GM21529 (cell line): ENCODE results near the gene MBP.
A peak's percentile ranks its signal among the peaks of the same experiment; 100 is the strongest.
"Not testable (repeated sequence)": the region's sequence is repeated elsewhere in the genome, so short reads cannot be mapped to it uniquely, and the experiment has no call there.

Source experiments
- ATAC-seq: cut with Tn5 transposase; IDR thresholded peaks from one replicate; pipeline ENCODE4 v1.9.1; 2021; ENCODE audit not compliant: unreplicated experiment

Gene MBP

DNA sequence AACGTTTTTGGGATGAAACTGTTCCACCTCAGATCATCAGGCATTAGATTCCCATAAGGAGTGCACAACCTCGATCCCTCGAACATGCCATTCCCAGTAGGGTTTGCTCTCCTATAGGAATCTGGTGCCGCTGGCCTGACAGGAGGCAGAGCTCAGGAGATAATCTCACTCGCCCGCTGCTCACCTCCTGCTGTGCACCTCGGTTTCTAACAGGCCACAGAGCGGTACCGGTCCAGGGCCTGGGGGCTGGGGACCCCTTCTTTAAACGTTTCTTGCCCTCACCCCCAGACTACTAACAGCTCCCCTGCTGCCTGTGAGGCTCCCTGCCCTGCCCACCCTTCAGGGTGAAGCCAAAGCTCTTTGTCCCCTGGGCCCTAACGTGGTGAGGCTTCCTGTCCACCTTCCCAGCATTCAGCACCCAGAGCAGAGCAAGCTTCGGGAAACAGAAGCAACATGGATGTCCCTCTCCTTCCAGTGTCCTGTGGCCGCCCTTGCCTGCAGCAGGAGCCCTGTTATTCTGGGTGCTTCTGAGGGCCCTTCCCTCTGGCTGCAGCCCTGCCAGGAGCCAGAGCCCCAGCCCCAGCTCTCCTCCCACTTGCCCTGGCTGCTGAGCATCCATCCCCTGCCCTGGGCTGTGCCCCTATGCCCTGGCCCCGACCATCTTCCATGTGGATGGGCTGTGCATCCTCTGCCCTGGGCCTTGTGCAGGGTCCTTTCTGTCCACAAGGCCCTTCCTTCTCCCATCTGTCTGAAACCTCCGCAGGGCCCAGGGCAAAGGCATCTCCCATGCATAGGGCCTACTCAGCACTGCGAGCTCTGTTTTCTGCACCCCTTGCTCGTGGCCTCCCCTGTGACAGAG is 140.1 kb downstream of the MBP start:
- ATAC-seq, result no peak

DNA sequence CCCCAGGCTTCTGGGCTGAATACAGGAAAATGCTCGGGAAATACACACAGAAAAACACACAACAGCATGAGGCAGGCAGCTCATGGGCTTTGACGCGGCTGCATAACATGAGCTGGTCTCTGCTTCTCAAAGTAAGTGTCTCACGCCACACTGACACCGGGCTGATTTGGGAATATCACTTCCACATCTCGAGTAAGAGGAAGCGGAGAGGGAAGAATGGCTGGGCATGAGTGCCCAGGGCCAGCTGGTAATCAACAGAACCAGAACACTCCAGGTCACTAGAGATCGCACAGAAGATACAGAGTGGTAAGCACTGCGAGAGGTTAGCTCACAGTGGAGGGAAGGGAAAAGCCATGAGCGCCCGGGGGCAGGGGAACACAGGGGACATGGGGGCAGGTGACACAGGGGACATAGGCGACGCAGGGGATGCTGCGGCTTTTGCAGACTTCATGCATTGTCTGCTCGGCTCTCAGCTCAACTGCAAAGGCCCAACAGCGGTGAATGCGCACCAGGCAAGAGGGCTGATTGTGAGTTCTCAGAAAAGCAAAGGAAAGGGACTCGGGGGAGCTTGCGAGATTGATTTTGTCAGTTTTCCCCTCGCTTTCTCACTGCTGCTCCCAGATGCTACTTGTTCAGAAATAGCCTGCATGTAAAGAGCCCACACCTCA is 141.4 kb downstream of the MBP start:
- ATAC-seq, result no peak

DNA sequence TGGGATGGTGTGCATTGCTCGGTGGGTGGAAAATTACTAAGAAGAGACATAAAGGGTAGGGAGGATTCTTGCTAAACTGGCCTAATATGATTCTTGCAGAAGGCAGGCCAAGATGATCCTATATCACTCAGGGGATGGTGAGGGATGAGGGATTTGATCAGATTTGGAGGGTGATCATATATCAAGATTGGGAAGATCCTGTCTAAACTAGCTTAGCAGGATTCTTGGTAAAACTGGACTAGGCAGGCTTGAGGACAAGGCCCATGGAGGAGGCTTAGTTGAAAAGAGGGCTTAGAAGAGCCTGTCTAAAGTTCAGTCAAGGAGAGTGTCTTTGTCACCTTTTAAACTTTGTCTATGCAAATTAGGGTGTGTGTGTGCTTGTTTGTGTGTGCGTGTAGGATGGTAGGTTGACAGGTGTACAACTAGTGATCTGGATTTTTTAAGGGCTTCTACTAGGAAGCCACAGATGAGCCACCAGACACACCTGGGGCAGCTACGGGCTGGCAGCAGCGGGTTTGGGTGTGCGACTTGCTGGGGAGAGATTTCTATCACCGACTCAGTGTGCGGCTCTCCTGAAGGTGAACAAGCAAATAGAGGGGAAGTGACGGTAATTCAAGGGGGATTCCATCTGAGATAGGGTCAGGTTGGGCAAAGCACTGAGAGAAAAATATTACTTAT is 142.1 kb downstream of the MBP start:
- ATAC-seq, result not testable (repeated sequence)

DNA sequence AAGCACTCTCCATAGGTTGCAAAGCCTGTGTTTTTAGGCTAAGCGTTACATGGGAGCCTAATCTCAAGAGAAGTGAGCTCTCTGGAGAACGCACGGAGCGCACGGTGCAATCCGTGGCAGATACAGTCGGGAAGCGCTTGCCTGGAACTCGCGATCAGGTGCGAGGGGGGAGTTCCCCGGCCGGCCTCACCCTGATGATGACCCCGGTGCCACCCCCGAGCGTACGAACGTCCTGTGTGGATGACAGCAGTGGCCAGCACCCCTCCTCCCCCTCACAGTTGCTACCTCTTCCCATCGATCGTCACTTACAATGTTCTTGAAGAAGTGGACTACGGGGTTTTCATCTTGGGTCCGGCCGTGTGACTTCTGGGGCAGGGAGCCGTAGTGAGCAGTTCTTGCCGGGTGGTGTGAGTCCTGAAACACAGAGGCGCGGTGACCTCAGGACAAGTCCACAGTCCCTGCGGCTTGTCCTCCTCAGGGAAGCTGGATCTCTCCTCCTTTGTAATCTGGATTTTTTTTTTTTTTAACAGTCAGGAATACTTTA is 142.9 kb downstream of the MBP start:
- no peak for ATAC-seq

DNA sequence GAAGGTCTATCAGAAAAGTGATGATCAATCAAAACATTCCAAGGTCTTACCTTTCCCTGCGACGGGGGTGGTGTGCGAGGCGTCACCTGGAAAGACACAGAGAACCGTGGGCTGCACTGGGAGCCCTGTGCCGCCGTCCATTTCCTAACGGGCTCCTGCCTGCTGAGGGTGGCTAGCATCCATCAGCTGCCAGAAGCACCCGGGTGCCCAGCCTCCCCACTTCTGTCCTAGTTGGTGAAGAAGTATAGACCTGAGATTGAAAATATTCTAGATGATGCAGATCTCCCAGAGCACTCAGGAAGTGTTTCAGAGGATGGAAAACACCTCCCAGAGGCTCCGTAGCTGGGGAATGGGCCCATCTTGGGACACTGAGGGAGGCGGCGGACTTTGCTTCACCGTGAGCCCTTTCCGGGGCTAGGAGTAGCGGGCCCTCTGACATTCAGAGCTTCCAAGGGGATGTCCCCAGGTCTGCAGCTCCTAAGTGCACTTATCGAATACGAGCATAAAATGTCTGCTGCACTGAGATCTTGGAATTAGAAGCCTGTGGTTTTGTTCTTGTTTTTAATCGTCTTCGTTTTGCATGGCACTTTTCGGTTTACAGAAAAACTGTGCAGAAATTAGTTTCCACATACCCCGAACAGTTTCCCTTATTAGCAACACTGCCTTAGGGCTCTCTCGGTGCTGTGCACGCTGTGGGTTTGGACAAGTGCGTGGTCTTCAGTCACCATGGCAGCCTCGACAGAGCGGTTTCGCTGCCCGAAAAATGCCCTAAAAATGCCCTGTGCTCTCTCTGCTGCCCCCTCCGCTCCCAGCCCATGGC is 143.5 kb downstream of the MBP start:
- peak; percentile 60 for ATAC-seq

DNA sequence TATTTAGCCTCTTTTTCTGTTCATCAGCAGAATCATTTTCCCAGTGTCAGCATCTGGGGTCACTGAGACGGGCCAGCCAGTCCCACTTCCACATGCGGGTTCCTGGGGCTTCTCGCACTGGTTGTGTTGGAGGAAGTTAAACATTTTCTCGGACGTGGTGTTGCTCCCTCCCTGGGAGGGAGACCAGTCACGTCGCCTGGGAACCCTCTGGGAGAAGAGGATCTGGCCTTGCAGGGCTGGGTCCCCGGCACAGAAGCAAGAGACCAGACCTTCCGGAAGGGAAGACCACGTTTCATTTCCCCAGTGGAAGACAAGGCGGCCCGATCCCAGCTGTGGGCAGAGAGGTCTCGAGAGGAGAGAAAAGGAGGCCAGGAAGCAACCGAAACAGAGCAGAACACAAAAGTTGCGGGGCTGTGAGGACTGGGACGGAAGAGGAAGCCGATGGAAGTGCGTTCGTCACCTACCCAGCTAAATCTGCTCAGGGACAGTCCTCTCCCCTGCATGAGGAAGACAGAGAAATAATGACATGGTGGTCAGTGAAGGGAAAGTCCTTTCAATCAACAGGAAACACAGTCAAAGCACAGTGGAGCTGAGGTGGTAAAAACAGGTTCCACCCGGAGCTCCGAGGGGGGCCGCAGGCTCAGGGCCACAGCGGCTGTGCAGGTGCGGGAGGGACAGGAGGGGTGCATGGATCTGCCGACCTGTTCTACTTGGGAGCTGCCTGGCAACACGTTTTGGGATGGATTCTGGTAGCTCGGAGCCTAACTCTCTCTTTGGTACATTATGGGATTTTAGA is 144.4 kb downstream of the MBP start:
- no peak for ATAC-seq

DNA sequence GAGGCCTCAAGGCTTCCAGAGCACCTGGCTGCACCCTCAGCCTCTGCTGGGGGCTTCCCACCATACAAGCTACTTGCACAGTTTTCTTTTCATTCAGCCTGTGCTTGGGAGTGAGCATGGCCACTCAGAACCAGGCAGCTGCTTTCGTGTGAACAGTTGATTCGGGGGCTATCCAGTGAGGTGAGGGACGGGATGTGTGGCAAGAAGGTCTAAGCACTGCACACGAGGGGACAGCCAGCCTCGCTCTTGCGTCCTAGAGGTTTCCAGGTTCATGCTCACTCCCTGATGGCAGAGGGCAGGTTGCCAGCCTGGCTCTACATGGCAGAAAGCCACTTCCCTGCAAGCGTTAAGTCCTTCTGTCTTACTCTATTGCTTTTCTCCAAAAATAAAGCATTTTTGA is 146.2 kb downstream of the MBP start:
- no peak for ATAC-seq

DNA sequence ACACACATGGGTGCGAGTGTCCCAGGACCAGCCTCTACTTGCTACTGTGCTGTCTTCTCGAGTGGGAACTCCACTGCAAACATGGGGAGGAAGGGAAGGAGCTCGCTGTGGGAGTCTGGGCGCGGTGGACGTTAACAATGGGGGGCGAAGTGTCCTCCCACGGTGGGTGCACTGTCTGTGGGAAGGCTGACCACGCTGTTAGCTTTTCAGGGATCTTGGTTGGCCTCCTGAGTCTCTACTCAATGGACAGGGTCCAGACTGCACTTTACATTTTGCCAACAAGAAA is 146.7 kb downstream of the MBP start:
- no peak for ATAC-seq

DNA sequence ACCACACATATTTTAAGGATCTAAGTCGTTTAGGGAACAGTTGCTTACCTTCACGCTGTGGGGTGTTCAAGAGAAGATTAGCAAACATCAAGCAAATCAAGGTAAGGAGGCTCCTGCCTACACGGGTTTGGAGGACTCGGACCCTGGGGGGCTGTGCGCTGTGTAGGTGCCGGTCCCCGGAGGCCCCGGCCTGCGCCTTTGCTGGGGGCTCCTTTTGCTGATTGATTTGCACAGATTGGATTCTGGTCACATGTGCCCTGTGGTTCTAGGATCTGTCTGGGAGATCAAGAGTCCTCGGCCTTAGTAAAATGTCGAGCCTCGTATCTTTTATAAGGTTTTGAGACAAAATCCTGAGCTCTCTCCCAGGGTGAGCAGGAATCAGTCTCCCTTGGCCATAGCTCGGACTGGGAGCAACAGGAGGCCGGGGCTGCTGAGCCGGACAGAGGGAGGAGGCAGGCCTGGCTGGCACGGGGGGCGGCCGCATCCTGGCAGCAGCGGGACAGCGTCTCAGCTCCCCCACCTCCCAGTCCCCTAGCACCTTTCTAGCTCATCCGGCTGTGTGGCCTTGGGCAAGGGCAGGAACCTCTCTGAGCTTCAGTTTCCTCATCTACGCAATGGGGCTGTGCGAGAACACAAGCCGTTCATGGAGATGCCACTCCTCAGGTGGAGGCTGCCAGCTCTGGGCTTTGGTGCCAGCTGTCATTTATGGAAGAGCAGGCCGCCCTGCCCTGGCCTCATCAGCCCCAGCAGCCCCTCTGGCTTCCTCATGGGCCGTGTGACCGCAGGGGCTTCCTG is 147.2 kb downstream of the MBP start:
- no peak for ATAC-seq

DNA sequence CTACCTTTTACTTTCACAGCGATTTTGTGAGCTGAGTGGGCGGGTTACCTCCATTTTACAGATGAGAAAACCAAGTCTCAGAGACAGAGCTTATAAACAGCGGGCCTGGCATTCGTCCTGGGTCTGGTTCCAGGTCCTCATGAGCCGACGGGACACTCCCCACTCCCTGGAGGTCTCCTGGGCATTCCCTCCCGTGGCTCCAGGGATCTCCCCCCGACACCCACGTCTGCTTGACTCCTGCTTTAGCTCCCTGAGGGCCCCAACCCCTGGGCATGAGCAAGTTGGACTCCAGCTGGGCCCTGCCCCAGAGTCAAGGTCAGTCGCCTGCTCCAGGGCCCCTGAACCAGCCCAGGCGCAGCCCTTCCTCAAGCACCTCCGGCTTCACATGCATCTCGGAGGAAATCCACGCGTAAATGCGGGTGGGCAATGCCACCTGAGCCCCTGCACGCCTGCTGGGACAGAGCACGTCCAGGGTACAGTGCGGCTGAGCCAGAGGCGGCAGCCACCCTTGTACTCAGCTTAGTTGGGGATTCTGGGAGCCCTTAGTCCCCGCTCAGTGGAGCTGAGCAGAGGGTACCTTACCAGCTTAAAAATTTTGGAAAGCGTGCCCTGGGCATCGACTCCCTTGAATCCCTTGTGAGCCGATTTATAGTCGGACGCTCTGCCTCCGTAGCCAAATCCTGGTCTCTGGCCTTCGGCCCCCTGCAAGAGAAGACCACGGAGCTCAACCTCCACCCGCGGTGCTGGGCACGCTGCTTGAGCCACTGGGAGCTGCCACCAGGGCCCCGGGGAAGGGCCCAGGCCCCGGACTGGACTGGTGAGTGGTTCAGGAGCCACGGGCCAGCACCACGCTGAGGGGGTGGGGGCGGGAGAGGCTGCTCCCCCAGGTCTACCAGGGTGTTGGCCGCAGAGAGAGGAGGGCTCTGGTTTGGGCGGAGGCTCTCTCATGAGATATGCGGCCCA is 148.1 kb downstream of the MBP start:
- ATAC-seq, result no peak

DNA sequence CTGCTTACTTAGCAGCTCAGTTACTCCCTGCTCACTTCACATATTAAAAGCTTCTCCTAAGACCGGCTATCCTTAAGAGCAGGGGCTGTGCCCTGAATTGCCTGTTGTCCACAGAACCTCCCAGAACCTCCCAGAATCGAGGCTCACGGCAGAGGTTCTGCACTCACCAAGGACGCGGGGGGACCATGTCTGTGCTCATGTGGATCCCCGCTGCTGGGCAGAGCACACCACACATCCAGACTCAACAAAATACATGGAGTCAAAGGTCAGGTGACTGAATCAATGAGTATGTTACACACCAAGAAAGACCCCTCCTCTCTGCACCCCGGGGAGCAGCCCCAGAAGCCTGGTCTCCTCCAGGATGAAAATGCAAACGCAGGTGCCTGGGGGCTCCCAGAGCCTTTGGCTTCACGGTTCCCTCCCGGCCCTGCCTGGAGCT is 149.0 kb downstream of the MBP start:
- ATAC-seq, result no peak

DNA sequence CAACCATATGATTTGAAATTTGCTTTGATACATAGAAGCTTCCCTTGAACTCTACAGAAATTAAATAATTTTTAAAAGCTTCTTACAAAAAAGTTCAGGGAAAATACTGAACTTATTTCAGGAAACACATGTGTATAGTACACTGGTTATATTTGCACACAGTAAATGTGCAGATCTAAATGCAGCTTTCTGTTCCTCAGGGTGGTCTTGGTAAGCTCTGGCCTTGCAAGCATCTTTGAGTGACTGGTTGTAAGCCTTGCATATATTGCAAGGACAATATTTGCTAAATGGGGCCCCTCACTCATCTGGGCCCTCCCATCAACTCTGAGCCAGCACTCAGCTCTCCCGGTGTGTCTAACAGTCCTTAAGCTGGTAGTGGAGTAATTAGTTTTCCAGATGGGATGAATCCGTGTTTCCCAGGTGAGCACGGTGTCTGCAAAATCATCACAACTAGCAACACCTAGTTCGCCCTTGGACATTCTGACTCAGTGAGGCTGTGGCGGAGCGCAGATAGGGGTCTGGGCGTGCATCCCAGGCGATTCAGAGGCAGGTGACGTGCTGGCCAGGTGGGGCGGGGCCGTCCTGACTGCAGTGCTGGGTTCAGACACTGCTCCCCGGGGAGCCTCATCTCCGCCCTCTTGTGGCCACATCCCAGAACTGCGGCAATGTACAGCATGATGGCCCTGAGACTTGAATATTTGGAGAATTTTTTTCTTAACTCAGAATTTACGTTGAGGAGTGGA is 149.6 kb downstream of the MBP start:
- peak; percentile 72 for ATAC-seq

DNA sequence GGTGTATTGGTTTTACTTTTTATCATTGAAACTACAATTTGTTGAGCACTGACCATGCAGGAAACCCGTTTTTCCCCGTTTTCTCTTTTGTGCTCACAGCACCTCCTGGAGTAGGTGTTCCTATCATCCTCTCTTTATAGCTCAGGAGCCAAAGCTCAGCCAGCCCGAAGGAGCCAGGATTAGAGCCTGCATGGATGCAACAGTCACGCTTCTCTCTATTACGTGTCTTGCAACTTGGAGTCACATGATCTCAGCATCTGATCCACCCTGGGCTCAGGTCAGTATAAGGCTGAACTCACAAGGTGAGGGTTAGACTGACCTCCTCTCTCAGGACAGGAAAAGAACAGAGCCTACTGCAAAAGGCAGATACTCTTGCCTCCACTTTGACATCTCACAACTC is 150.5 kb downstream of the MBP start:
- ATAC-seq, result no peak

DNA sequence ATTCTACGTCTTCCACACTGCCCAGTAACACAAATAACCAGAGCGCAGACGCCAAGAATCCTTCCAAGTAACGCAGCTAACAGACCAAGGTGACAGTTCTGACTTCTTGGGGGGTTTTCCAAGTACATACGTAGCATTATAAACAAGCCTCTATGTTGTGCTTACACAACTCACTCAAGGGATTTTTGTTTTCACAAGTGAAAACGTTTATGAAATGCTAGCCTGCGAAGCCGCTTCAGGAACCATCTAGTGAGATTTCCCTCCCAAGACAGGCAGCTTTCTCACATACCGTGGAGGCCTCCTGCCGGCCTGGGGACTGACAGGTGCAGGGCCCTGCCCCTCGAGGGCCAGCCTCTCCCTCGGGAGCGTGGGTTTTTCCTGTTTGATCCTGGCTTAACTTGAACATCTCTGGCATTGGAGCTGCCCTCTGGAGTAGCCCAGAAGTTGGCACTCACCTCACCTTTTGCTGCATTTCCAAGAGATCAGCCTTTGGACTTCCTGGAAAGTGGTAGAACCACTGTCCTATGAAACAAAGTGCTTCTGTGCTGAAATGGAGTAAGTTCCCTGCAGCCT is 151.1 kb downstream of the MBP start:
- ATAC-seq, result peak; percentile 55

DNA sequence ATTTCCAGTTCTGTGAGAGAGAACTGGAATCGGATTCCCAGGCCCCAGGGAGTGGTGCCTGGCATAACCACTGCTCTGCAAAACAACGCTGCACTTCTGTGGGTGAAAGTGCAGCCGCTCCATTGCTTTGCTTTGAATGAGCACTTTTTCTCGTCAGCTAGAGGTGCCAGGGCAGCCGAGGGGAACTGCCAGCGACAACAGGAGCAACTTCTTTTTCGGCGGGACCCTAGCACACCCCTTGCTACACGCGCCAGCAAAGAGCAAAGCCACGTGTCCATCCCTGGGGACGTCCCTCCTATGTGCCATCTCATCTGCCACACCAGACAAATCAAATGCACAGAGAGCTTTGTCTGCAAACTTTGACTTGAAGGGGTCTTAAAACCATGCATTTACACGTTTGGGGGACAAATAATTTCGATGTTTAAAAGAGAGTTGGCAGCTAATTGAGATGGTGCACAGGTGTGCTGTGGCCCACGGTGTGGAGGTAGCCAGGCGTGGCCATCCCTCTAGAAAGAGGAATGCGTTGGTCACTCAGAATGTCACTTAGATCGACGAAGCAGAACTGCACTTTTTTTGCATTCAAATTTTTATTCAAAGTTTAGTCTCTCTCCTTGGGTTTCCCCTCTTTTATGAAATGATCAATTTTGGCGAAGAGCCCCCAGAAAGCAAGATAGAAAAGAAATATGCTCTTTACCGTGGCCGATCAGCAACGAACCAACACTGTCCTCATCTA is 151.8 kb downstream of the MBP start:
- ATAC-seq, result peak; percentile 29

DNA sequence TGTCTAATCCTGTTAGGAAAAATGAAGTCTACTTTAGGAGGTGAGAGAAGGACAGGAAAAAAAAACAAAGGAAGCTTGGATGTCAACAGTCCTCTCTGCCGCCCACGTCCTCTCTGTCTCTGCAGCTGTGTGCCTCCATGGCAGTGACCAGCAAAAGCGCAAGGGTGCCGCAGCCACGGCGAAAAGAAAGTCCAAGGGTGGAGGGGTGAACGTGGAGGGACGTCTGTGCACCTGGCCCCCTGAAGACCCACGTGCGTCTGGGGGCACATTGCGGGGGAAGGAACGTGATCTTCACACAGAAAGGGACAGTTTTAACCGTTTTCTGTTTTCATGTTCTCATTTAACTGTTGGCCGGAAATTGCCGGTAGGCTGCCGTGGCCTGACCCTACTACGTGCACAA is 152.7 kb downstream of the MBP start:
- no peak for ATAC-seq
